HG03196 (cell line): ENCODE results near the gene NGB.
"Not testable (repeated sequence)": the region's sequence is repeated elsewhere in the genome, so short reads cannot be mapped to it uniquely, and the experiment has no call there.

ENCODE experiments used
- ATAC-seq: cut with Tn5 transposase; IDR thresholded peaks from one replicate; pipeline ENCODE4 v1.9.1; 2021; ENCODE audit not compliant: unreplicated experiment

The NGB gene, protein sequence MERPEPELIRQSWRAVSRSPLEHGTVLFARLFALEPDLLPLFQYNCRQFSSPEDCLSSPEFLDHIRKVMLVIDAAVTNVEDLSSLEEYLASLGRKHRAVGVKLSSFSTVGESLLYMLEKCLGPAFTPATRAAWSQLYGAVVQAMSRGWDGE

DNA sequence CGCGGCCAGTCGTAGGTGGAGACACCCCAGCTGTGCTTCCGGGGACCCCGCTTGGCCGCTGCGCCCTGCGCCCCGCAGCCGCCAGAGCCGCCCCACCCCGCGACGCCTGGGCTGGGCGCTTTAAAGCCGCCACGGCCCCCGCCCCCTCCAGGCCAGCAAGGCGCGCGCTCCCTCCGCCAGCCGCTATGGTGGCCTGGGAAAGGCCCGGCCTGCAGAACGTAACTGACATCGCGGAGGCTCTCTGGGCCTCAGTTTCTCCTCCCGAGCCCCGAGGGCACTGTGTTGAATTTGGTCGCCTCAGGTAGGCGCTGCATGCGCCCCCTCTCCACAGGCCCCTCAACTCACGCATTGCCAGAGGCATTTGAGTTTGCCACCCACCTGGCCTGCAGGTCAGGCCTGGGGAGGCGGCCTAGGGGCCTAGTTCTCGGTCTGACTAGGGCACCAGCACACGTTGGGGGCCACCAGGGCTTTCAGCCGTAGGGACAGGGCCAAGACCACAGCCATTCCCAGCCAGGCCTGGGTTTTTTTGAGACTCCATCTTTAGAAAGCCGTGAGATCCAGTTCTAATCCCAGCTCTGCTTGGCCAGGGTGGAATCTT lies at the start of gene NGB:
NGB (minus strand) TSS at position 94 of the 598 bp plus-strand sequence. CDS start 269 bp downstream, outside the sequence.
- no peak for ATAC-seq

GRCh38 chr14:77320238-77320935 lies 49.4 kb upstream of the NGB start, which contains the start of gene POMT2:
Gene POMT2, minus strand, starts transcription at chr14:77320883. Its CDS starts 202 bp downstream, at chr14:77320681.
- peak; percentile 63 for ATAC-seq

- ATAC-seq, result no peak
Observed at GRCh38 chr14:77319422-77319821, 48.4 kb upstream of the NGB start.

- ATAC-seq, result not testable (repeated sequence)
Observed at GRCh38 chr14:77318756-77319155, 47.8 kb upstream of the NGB start.

- no peak for ATAC-seq
Observed at GRCh38 chr14:77318006-77318553, 47.1 kb upstream of the NGB start.

- no peak for ATAC-seq
Observed at GRCh38 chr14:77316872-77317301, 45.9 kb upstream of the NGB start.

DNA sequence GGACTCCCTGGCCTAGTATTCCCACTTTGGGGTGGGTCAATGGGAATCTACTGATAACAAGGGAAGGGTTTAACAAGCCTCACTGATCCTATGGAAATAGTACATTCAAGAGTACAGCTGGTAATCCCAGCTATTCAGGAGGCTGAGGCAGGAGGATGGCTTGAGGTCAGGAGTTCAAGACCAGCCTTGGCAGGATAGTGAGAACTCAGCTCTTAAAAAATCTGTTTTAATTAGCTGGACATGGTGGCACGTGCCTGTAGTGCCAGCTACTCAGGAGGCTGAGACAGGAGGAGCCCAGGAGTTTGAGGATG lies 45.1 kb upstream of the NGB start:
- ATAC-seq, result no peak

DNA sequence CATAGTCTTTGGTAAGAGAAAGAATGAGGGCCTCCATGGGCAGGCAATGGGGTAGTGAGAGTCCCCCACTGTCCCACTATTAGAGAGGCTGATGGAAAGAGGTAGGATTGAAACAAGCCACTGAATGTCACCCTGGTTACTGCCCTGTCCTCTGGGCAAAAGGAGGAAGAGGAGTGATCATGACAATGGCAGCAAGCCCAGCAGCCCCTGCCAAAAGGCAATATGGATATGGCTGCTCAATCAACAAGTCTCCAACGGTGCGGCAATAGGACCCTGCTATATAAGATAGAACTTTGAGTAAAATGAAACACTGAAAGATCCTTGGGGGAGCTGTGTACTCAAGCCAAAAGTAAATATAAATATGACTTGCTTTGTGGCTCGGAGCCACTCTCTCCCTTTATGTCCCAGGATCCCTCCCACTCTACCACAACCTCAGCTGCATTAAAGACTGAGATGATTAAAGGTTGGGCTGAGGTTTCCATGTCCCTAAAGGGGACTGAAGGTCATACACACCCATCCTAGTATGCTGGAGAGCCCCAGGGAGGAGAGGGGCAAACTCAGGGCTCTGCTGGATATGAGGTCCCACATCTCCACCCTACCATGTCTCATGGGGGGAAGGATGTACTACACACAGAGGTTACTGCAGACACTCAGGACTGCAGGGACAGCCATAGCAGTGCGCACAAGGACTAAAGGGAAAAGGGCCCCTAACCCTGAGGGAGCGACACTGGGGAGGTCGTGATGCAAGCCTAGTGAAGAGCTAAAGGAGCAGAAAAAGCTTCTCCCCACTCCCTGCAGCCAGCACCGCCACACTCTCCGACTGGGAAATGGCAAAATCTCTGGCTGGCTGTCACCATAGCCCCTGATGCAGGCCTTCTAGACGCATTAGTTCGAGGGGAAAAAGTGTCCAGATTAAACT lies 43.8 kb upstream of the NGB start:
- no peak for ATAC-seq

DNA sequence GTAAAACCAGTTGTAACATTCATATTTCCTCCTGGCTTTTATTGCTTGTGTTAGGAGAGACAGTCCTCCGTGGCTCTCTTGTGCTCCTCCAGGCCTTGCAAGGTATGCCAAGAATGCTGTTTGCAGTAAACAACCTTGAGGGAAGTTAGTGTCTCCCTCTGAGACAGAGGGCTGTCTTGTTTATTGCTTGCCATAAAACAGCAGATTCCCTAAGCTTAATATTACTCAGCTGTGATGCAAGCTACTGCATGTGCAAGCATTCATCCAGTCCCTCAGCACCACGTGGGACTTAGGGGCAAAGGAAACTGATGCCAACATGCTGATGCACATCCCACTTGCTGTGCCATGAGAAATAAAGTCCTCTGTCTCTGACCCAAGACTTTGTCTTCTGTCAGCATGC lies 43.0 kb upstream of the NGB start:
- no peak for ATAC-seq

GRCh38 chr14:77313371-77313770 lies 42.4 kb upstream of the NGB start:
- ATAC-seq, result no peak

DNA sequence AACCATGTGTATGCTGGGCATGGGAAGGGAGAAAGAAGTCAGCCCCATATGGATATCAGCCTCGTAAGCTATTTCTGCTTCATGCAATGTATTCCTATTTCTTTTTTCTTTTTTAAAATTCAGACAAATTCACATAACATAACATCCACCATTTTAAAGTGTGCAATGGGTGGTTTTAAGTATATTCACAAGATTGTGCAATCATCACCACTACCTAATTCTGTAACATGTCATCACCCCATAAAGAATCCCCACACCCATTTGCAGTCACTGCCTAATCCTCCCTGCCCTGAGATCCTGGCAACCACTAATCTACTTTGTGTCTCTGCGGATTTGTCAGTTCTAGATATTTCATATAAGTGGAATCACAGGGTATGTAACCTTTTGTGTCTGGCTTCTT lies 40.2 kb upstream of the NGB start:
- no peak for ATAC-seq

GRCh38 chr14:77310026-77310425 lies 39.0 kb upstream of the NGB start:
- no peak for ATAC-seq

DNA sequence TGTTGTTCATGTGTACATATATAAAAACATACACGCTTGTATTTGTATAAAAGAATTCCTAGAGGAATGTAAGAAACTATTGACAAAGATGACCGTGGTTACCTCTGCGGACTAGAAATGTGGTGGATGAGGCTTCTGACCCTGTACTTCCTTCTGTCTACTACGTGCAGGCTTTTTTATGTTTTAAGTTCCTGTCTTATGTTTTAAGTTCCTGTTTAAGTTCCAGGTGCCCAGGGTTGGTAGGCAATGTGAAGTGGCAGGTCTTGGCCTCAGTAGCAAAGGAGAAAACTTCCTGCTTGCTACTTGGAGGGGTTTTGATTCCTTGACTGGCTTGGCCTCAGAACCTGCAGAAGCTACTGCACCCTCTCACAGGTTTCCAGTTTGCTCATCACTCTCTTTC lies 38.1 kb upstream of the NGB start:
- ATAC-seq, result no peak

DNA sequence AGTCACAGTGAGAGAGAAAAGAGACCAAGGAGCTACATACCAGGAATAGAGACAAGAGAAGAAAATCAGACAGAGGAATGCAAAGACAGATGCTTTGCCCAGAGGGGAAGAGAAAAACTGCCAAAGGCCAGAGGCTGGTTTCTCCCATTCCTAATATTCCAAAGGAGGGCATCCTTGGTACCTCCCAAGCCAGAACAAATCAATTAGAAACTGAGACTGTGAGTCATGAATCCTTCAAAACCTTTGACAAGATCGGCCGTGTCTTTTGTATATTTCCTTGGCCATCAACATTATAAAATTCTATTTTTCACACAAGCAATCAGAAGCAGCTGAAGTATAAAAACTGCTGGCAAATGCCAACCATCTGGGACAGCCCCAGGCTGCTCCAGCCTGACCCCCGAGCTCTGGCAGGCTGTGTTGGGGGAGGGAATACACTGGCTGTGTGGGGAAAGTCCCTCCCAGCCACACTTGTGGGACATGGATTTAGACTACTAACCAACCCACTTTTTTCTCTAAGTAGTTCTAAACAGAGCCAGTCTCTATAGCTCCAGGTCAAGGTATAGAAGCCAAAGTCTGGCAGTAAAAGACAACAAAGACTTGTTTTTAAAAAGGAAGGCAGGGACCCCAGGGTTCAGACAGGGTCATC lies 36.0 kb upstream of the NGB start:
- ATAC-seq, result no peak

DNA sequence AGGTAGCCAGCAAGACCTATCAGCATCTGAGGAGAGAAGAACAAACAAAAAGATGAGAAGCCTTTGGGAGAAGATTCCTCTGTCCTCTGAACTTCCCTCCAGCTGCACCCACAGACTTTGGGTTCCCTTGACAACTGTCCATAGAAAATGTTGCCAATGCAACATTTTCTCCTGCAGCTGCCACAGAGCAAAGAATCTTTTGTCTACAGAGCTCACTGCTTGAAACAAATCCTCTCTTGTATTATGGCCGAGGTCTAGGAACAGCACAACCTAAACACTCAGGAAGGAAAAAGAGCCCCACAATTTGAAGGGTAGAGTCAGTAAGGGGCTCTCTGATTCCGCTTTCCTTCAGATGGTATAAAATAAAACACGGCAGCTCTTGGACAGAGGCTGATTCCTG lies 35.4 kb upstream of the NGB start:
- ATAC-seq, result no peak

GRCh38 chr14:77305696-77306095 lies 34.7 kb upstream of the NGB start:
- ATAC-seq, result no peak

DNA sequence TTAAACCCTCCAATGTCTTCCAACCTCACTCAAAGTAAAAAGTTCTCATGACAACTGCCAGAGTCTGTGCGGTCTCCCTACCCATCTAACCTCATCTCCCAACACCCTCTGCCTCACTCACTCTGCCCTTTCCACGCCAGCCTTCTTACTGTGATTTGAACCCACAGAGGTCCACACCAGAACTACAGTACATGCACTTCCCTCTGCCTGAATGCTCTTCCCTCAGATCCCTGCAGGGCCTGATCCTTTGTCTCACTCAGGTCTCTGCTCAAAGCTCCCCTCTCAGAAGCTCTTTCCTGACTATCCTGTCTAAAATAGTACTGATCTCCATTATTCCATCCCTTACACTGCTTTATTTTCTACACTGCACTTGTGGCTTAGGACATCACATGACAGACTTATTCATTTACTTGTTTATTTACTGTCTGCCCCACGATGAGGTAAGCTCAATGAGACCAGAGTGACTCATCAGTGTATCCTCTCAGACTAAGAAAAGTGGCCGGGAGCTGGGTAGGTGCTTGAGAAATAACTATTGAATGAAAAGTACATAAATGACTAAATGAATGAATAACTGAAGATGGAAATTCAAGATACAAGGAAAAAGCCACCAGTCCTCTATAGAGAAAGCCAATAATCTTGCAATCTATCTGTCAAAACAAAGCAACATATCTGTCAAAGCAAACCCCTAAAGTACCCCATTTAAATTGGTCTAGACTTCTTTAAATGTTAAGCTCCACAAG lies 32.6 kb upstream of the NGB start:
- peak; percentile 69 for ATAC-seq

DNA sequence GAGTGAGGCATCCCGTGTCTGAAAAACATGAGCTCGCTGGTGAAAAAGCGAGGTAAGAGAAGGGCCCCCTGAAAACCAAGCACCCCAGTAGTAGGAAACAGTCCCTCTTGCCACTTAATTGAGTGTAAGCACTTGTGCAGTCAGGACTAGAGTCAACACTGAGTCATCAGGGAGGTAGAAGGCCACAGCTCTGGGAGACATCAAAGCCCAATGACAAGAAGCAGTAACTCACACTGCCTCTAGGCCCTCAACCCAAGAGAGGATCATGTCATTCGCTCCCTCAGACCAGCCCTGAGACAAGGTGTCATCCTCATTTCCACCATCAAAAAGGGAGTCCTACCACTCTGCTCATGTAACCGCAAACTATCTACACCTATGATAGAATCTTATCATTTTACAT lies 31.9 kb upstream of the NGB start:
- no peak for ATAC-seq

- no peak for ATAC-seq
Observed at GRCh38 chr14:77301103-77301502, 30.1 kb upstream of the NGB start.

- ATAC-seq, result no peak
Observed at GRCh38 chr14:77299771-77300170, 28.8 kb upstream of the NGB start.
